HCT116 (cell line): Measurements from ENCODE around the gene LRIG3. TPM values are rescaled to one million over a fixed set of nuclear protein-coding genes. Genes with fewer than 3 reads are reported as not detected.

Source experiments
- ATAC-seq: fragments of 200-7000 bp; cut with Tn5 transposase; 2 replicates; pipeline ENCODE4 v1.9.1; 2020; ENCODE audit warnings: mild to moderate bottlenecking, moderate library complexity
- BruUV-seq: library from RNA; stranded (reverse); fragments of 400-500 nt; replicated peaks from 2 replicates; lab custom pipeline; 2021; lab: Mats Ljungman, UMichigan
- CTCF ChIA-PET: fragments of 300-600 bp; sonication (Branson Sonifier 250); formaldehyde crosslinking; loops from one replicate; lab custom pipeline; 2021; ENCODE audit warnings: antibody characterized with exemption; lab: Charles Lee
- POLR2A ChIA-PET: fragments of 300-600, 350-600 bp; sonication (Branson Sonifier 250); formaldehyde crosslinking; loops from one replicate; lab custom pipeline; 2021; ENCODE audit warnings: antibody characterized with exemption; lab: Charles Lee
- RAD21 ChIA-PET, 2 experiments: fragments of 300-600 bp; sonication (Branson Sonifier 250); formaldehyde crosslinking; loops; one replicate each; lab custom pipeline; 2023; ENCODE audit warnings: low total read pairs in 2 of 2; ENCODE audit not compliant: uncharacterized antibody in 2 of 2, unreplicated experiment in 2 of 2, low non-redundant PET in 1 of 2; lab: Charles Lee
- DNase-seq: peaks from one replicate; pipeline ENCODE4 v3.0.0-alpha.2; 2010; ENCODE audit warnings: low read depth, low spot score
- H2AFZ ChIP-seq: fragments of 200-600 bp; shearing (Covaris generic), sonication (generic); 2 replicates; pipeline ENCODE4 v1.6.1; 2017; ENCODE audit warnings: low read depth, mixed run types, mixed read lengths, antibody characterized with exemption, low read length; ENCODE audit not compliant: poor library complexity, severe bottlenecking
- H3K27ac ChIP-seq: 2 replicates; pipeline ENCODE4 v1.5.1; 2012; ENCODE audit warnings: low read depth, low read length
- H3K27me3 ChIP-seq: fragments of 200-600 bp; sonication (generic); 2 replicates; pipeline ENCODE4 v1.6.1; 2016; ENCODE audit warnings: mixed run types, low read length, mixed read lengths; ENCODE audit not compliant: insufficient read depth
- H3K36me3 ChIP-seq, 2 experiments: fragments of 200-500 bp in 1 of 2; fragments of 200-600 bp in 1 of 2; sonication (Bioruptor generic) in 1 of 2; sonication (generic) in 1 of 2; 2 replicates each; pipeline versions ENCODE4 v1.5.1 to v1.6.1; 2014 to 2016; ENCODE audit warnings: low read length in 2 of 2, inconsistent platforms in 1 of 2, mixed read lengths in 1 of 2, mixed run types in 1 of 2; ENCODE audit not compliant: insufficient read depth in 2 of 2, control insufficient read depth in 1 of 2
- H3K4me1 ChIP-seq, 2 experiments: fragments of 200-600 bp in 1 of 2; sonication (generic) in 1 of 2; 2 replicates each; pipeline versions ENCODE4 v1.5.1 to v1.6.1; 2012 to 2017; ENCODE audit warnings: low read length in 2 of 2, inconsistent platforms in 1 of 2, mild to moderate bottlenecking in 1 of 2, mixed read lengths in 1 of 2, mixed run types in 1 of 2, moderate library complexity in 1 of 2; ENCODE audit not compliant: insufficient read depth in 2 of 2, control insufficient read depth in 1 of 2
- H3K4me2 ChIP-seq: fragments of 200-600 bp; sonication (generic); 2 replicates; pipeline ENCODE4 v1.6.1; 2017; ENCODE audit warnings: mixed run types, low read length, mixed read lengths
- H3K4me3 ChIP-seq, 2 experiments: fragments of 200-600 bp in 1 of 2; sonication (generic) in 1 of 2; replicated peaks in 1 of 2; 2 replicates each; pipeline ENCODE4 v1.5.1; 2011 to 2016; ENCODE audit warnings: low read length in 2 of 2, control low read depth in 1 of 2, low read depth in 1 of 2, mild to moderate bottlenecking in 1 of 2, mixed read lengths in 1 of 2, mixed run types in 1 of 2
- H3K79me2 ChIP-seq: fragments of 200-600 bp; sonication (generic); 2 replicates; pipeline ENCODE4 v1.6.1; 2017; ENCODE audit warnings: mild to moderate bottlenecking, mixed run types, low read length, moderate library complexity, mixed read lengths; ENCODE audit not compliant: insufficient read depth
- H3K9ac ChIP-seq: fragments of 200-600 bp; sonication (generic); 2 replicates; pipeline ENCODE4 v1.6.1; 2016; ENCODE audit warnings: low read length, mixed read lengths
- H3K9me2 ChIP-seq: fragments of 200-600 bp; sonication (generic), shearing (Covaris generic); 2 replicates; pipeline ENCODE4 v1.6.1; 2017; ENCODE audit warnings: mixed run types, mild to moderate bottlenecking, moderate library complexity; ENCODE audit not compliant: insufficient read depth
- H3K9me3 ChIP-seq, 2 experiments: fragments of 200-500 bp in 1 of 2; fragments of 200-600 bp in 1 of 2; sonication (Bioruptor generic) in 1 of 2; sonication (generic) in 1 of 2; 2 replicates each; pipeline ENCODE4 v1.6.1; 2014 to 2017; ENCODE audit warnings: low read length in 2 of 2, mixed read lengths in 2 of 2, inconsistent platforms in 1 of 2, low read depth in 1 of 2, mild to moderate bottlenecking in 1 of 2, mixed run types in 1 of 2, moderate library complexity in 1 of 2; ENCODE audit not compliant: control insufficient read depth in 1 of 2, insufficient read depth in 1 of 2
- H4K20me1 ChIP-seq: fragments of 200-600 bp; sonication (generic), shearing (Covaris generic); 2 replicates; pipeline ENCODE4 v1.6.1; 2017; ENCODE audit warnings: mixed run types, mild to moderate bottlenecking, moderate library complexity; ENCODE audit not compliant: insufficient read depth
- CEBPB ChIP-seq: IDR thresholded peaks from 2 replicates; pipeline ENCODE4 v1.6.1; 2012; ENCODE audit warnings: low read depth
- ELF1 ChIP-seq: IDR thresholded peaks from 2 replicates; pipeline ENCODE4 v1.6.1; 2012; ENCODE audit warnings: low read depth, borderline replicate concordance
- FOSL1 ChIP-seq: IDR thresholded peaks from 2 replicates; pipeline ENCODE4 v1.6.1; 2012; ENCODE audit warnings: low read depth
- JUND ChIP-seq: IDR thresholded peaks from 2 replicates; pipeline ENCODE4 v1.6.1; 2012
- MAX ChIP-seq: IDR thresholded peaks from 2 replicates; pipeline ENCODE4 v1.6.1; 2012
- POLR2AphosphoS5 ChIP-seq: IDR thresholded peaks from 2 replicates; pipeline ENCODE4 v1.6.1; 2011; ENCODE audit warnings: mild to moderate bottlenecking, low read depth, low read length, moderate library complexity
- RAD21 ChIP-seq: IDR thresholded peaks from 2 replicates; pipeline ENCODE4 v1.6.1; 2012; ENCODE audit warnings: low read depth, mild to moderate bottlenecking
- SRF ChIP-seq: IDR thresholded peaks from 2 replicates; pipeline ENCODE4 v1.6.1; 2012; ENCODE audit warnings: low read depth
- TCF7L2 ChIP-seq: IDR thresholded peaks from 2 replicates; pipeline ENCODE4 v1.7.0; 2011; ENCODE audit warnings: borderline replicate concordance, inconsistent platforms; ENCODE audit not compliant: insufficient read depth, insufficient read length; ENCODE audit errors: extremely low read depth
- ZBTB33 ChIP-seq: IDR thresholded peaks from 2 replicates; pipeline ENCODE4 v1.6.1; 2011; ENCODE audit warnings: mild to moderate bottlenecking, low read length, moderate library complexity; ENCODE audit not compliant: insufficient replicate concordance; ENCODE audit errors: extremely low read depth
- intact Hi-C: fragments of 100-400 bp; cut with micrococcal nuclease; formaldehyde crosslinking; loops from 2 replicates; pipeline ENCODE4 v1.10.0; 2022
- total RNA-seq: library from RNA; stranded (reverse); gene quantifications from one replicate; pipeline ENCODE4 v1.2.1, GENCODE V29; 2021; ENCODE audit not compliant: unreplicated experiment
- TF ChIP-seq, protein P1 (sequence below): IDR thresholded peaks from 2 replicates; pipeline ENCODE4 v1.6.1; 2012
- TF ChIP-seq, protein P2 (sequence below), 3 experiments: fragments of 200-600 bp in 1 of 3; sonication (generic) in 1 of 3; IDR thresholded peaks in 2 of 3; conservative IDR thresholded peaks in 1 of 3; 2 replicates each; pipeline ENCODE4 v1.5.1; 2012 to 2017; ENCODE audit warnings: low read depth in 2 of 3, low read length in 2 of 3, antibody characterized with exemption in 1 of 3, borderline replicate concordance in 1 of 3, control low read depth in 1 of 3, mild to moderate bottlenecking in 1 of 3, mixed read lengths in 1 of 3, mixed run types in 1 of 3, moderate library complexity in 1 of 3; ENCODE audit not compliant: insufficient read depth in 1 of 3
- TF ChIP-seq, protein P3 (sequence below): IDR thresholded peaks from 2 replicates; pipeline ENCODE4 v1.6.1; 2012; ENCODE audit warnings: low read depth

Gene LRIG3
- total RNA-seq, 1 experiment from 2014 or later, result 11.1 TPM

DNA sequence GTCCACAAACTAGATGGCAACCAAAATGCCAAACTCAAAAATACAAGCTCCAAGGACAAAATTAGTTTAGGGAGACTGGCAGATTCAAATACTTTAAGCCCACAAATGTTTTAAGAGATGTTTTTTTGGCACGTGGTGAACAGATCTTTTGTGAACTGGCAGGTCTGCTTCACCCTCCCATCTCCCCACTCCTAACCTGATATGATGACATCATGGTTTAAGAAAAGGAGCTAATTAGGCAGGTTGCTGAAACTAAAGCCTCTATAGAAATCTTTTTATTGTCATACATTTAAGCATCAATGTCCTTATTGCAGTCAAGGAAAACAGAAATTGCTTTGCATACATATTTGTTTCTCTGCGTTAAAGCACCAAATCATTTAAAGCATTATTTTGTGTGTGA, 5.8 kb downstream of the LRIG3 start:
- no peaks in the 10 kb centered on the region for H3K27me3 ChIP-seq
- ChIA-PET CTCF (no interaction called here), RAD21 (no interaction called here), POLR2A (no interaction called here)
- H3K9ac ChIP-seq, result no peak overlapping the region
- no peaks in the 10 kb centered on the region for H3K9me2 ChIP-seq
- H3K36me3 ChIP-seq, result no peaks in the 10 kb centered on the region
- peaks cover 54% of the 10 kb centered on the region for H3K79me2 ChIP-seq
- H3K4me2 ChIP-seq, result no peak overlapping the region
- no peak overlapping the region for H2AFZ ChIP-seq
- no peaks in the 10 kb centered on the region for H4K20me1 ChIP-seq
- TF ChIP-seq, protein P1, sequence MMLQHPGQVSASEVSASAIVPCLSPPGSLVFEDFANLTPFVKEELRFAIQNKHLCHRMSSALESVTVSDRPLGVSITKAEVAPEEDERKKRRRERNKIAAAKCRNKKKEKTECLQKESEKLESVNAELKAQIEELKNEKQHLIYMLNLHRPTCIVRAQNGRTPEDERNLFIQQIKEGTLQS, result no peak
- no peak for TF ChIP-seq CEBPB
- no peak for TF ChIP-seq FOSL1
- no peak for TF ChIP-seq POLR2AphosphoS5
- TF ChIP-seq RAD21, result no peak
- TF ChIP-seq TCF7L2, result no peak
- TF ChIP-seq, protein P2, sequence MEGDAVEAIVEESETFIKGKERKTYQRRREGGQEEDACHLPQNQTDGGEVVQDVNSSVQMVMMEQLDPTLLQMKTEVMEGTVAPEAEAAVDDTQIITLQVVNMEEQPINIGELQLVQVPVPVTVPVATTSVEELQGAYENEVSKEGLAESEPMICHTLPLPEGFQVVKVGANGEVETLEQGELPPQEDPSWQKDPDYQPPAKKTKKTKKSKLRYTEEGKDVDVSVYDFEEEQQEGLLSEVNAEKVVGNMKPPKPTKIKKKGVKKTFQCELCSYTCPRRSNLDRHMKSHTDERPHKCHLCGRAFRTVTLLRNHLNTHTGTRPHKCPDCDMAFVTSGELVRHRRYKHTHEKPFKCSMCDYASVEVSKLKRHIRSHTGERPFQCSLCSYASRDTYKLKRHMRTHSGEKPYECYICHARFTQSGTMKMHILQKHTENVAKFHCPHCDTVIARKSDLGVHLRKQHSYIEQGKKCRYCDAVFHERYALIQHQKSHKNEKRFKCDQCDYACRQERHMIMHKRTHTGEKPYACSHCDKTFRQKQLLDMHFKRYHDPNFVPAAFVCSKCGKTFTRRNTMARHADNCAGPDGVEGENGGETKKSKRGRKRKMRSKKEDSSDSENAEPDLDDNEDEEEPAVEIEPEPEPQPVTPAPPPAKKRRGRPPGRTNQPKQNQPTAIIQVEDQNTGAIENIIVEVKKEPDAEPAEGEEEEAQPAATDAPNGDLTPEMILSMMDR (IDR thresholded peaks at IDR 0.05 in 2 of 3, conservative IDR thresholded peaks at IDR 0.05 in 1 of 3; ENCODE audit: borderline replicate concordance in 1 of 3, insufficient read depth in 1 of 3, low read depth in 2 of 3, low read length in 2 of 3), result no peak
- TF ChIP-seq ELF1, result no peak
- no peak for TF ChIP-seq MAX
- no peak for TF ChIP-seq JUND
- TF ChIP-seq, protein P3, sequence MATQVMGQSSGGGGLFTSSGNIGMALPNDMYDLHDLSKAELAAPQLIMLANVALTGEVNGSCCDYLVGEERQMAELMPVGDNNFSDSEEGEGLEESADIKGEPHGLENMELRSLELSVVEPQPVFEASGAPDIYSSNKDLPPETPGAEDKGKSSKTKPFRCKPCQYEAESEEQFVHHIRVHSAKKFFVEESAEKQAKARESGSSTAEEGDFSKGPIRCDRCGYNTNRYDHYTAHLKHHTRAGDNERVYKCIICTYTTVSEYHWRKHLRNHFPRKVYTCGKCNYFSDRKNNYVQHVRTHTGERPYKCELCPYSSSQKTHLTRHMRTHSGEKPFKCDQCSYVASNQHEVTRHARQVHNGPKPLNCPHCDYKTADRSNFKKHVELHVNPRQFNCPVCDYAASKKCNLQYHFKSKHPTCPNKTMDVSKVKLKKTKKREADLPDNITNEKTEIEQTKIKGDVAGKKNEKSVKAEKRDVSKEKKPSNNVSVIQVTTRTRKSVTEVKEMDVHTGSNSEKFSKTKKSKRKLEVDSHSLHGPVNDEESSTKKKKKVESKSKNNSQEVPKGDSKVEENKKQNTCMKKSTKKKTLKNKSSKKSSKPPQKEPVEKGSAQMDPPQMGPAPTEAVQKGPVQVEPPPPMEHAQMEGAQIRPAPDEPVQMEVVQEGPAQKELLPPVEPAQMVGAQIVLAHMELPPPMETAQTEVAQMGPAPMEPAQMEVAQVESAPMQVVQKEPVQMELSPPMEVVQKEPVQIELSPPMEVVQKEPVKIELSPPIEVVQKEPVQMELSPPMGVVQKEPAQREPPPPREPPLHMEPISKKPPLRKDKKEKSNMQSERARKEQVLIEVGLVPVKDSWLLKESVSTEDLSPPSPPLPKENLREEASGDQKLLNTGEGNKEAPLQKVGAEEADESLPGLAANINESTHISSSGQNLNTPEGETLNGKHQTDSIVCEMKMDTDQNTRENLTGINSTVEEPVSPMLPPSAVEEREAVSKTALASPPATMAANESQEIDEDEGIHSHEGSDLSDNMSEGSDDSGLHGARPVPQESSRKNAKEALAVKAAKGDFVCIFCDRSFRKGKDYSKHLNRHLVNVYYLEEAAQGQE, result no peak
- TF ChIP-seq SRF, result no peak
- no peak for TF ChIP-seq ZBTB33
- intact Hi-C loops, result no loop called here
- H3K27ac ChIP-seq, result no peak overlapping the region
- DNase-seq, result no peak
- ATAC-seq, result no peak
- no peaks in the 10 kb centered on the region for H3K9me3 ChIP-seq
- no peak overlapping the region for H3K4me3 ChIP-seq
- BruUV-seq, result no TSS peak
- peaks cover 4 to 6% of the 10 kb centered on the region in 2 experiments; a peak in 3 of 4 replicates for H3K4me1 ChIP-seq
